Glomerular visceral epithelial cell (primary cell): ENCODE measurements around the gene PHKB.

Source experiments
- DNase-seq: peaks from one replicate; pipeline ENCODE4 v3.0.0-alpha.2; 2016; ENCODE audit errors: extremely low spot score

PHKB gene

DNA sequence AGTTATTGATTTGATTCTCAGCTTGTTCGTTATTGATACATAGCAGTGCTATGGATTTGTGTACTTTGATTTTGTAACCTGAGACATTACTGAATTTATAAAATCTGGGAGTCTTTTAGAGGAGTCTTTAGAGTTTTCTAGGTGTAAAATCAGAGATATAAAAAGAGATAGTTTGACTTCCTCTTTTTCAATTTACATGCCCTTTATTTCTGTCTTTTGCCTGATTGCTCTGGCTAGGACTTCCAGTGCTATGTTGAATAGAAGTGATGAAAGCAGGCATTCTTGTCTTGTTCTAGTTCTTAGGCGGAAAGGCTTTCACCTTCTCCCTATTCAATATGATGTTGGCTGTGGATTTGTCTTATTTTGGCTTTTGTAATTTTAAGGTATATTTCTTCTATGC lies 106.2 kb downstream of the PHKB start:
- no peak for DNase-seq

DNA sequence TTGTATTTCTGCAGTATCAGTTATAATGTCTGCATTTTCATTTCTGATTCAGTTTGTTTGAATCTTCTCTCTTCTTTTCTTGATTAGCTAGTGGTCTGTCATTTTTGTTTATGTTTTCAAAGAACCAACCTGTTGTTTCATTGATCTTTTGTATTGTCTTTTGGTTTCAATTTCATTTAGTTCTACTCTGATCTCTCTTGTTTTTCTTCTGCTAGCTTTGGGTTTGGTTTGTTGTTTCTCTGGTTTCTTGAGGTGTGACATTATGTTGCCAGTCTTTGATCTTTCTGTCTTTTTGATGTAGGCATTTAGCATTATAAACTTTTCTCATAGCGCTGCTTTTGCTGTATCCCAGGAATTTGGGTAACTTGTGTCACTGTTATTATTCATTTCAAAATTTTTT lies 107.2 kb downstream of the PHKB start:
- DNase-seq: no peak

DNA sequence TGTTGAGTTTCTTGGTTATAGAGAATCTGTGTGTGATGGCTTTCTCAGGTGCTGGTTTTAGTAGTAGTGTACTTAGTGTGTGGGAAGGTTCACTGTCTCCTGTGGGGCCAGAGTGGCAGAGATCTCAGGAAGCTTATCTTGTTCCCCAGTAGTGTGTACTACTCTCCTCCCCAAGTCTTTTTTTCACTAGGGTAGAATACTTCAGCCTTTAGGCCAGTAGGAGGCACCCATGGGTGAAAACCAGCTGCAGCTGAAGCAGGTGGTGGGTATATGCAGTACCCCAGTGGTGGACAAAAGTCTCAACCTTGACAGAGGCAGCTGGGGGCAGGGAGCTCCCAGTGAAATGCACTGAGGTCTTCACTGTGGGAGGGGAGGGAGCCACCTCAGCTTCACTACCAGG lies 109.9 kb downstream of the PHKB start:
- no peak for DNase-seq

DNA sequence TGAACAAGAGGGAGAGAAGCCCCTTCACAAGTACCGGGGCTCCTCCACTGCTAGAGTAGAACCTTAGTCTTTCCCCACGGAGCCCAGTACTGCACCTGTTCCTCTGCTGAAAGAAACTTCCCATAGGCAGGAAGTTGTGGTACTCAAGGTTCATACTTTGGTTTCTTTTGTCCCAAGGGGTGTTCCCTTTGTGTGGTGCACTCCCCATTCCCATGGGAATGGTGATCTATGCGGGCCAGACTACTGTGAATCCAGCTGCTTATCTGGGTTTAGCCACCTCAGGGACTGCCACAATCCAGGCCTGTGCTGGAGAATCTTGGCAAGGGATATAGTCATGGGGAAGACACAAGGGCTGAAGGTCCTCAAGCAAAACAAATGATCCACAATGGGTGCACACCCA lies 110.6 kb downstream of the PHKB start:
- no peak for DNase-seq

DNA sequence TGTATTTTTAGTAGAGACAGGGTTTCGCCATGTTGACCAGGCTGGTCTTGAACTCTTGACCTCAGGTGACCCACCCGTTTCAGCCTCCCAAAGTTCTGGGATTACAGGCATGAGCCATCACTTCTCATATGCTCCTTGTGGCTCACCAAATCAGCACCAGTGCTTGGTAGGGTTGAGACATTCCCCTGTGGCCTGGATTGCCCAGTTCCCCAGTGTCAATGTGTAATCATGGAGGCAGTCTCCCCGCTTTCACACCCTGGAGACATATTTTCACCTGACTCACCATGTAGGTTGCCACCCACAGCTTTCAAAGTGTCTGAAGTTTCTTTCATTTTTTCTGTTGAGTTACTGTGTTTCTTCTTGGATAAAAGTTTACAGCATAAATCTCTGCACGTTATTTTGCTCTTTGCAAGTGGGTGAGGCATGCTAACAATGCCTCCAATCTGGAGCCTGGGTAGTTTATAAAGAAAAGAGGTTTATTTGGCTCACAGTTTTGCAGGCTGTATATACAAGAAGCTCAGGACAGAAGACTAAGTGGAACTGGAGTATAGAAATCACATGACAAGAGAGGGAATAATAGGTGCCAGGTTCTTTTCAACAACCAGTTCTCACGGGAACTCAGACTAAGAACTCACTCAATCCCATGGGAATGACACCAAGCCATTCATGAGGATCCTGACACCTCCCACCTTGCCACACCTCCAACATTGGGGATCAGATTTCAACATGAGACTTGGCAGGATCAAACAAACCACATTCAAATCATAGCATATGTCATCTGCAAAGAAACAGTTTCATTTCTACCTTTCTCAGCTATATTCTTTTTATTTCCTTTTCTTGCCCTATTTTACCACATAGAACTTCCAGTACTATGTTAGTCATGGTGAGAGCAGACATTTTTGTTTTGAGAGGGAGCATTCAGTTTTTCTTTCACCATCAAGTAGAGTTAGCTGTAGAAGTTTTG lies 113.2 kb downstream of the PHKB start:
- DNase-seq: peak; percentile 65

DNA sequence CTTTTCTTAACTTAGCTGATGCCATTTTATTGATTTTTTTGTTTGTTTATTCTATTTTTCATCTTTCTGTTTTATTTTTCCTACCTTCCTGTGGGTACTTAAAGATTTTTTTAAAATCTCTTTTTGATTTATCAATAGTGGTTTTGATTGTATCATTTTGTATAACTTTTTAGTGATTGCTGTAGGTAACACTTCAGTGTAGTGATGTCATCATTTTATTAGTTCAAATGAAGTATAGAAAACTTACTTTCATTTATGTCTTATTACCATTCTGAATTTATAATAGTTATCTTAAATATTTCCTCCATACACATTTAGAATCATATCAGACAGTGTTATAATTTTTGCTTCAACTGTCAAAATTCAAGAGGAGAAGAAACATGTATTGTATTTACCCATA lies 115.9 kb downstream of the PHKB start:
- no peak for DNase-seq

DNA sequence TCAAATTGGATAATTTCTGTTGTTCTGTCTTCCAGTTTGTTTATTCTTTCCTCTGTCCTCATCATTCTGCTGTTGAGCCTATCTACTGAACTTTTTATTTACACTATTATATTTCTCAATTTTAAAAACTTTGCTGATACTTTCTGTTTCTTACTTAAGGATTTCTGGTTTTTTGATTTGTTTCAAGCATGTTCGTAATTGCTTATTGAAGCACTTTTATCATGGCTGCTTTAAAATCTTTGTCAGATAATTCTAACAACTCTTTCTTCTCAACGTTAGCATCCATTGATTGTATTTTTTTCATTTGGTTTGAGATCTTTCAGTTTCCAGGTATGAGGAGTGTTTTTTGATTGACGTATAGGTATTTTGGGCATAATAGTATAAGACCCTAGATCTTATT lies 116.9 kb downstream of the PHKB start:
- no peak for DNase-seq

DNA sequence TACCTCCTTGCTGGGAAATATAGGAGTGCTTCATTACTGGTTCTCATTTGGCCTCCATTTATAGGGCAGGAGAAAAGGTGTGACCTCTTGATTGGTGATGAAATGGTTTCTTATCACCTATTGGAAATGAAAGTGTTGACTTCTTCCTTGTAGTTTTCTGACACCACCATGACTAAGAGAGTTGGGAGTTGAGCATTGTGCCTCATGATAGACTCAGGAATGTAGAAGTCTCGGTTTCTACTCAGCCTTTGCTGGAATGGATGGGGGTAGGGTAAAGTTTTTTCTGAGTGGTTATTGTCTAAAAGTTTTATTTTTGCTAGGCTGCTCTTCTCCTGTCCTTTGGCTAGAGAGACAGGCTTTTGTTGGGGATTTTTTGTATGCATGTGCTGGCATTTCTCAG lies 117.4 kb downstream of the PHKB start:
- no peak for DNase-seq

DNA sequence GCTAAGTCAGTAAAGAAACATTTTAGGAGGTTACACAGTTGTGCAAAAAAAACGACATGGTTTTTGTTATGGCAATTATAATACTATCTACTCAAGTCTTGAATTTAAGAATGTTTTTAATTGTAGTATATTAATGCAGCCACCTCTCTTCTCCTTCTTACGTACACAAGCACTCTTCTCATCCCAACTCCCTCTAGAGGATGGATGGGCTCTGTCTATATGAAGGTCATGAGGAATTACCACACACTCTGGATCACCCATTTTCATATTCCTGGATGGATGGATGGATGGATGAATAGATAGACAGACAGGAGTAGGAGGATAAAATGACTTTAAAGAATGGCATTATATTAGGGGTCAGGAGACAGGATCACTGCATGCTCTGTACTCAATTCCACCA lies 120.0 kb downstream of the PHKB start:
- no peak for DNase-seq

DNA sequence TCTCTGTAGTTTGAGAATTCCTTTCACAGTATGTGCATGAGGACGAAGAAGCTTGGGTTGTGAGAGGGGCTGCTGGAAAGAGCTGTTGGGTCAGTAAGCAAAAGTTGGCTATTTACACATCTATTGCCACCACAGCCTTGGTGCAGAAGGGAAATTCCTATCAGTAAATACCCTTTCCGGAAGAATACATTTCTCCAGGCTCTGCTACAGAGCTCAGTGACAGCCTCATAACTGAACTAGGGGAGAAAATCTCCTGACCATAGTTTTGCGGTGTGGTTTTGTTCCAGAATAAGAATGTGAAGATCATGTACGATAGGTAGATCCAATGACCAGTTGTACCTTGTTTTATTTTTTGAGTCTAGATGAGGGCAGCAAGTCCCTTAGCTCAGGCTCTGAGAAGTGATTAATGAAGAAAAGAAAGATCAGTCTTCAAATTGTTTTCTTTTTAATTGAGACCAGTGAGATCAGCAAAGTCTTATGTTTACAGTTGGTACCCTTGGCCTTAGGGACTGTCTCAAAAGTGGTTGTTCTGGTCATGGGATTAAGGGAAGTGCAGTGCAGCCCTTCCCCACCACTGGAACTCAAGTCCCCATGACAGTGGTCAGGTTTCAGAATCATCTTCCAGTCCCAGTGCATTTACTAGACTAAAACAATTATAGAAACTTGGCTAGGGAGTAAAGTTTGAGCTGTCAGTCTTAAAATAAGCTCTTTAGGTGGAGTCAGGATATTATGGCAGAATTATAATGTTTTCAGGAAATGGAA lies 123.5 kb downstream of the PHKB start:
- no peak for DNase-seq

DNA sequence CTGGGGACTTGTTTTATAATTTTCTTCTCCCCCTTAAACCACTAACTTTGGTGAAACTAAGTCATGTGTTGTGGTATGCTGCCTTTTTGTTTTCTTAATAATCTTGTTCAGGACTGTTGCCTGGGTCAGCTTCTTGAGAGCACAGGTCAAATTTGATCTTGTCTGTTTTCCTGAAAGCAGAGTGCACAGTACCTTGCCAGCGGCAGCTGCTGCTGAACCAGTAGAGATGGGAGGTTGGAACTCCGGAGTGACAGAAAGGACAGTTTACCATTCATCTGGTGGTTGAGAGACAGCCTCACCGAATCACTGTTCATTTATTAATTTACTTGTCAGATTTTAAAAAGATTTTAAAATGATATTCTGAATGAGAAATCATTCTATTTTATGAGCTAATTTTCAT lies 125.0 kb downstream of the PHKB start:
- DNase-seq: no peak

DNA sequence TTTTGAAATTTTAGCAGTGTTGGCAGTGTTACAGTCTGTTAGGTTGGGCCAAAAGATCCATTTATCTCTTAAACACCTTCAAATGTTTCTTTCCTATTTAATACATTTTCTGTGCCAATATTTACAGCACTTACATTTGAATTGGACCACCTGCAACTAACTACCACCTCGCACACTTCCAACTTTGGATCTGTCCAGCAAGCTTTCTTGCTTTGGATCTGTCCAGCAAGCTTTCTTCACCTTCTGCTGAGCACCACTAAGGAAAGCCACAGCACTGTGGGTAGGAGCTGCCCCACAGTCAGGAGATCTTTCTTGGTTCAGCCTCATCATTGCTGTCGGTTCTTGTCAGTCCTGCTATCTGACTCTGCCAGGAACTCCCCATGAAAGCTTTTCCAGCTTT lies 129.3 kb downstream of the PHKB start:
- DNase-seq: no peak

DNA sequence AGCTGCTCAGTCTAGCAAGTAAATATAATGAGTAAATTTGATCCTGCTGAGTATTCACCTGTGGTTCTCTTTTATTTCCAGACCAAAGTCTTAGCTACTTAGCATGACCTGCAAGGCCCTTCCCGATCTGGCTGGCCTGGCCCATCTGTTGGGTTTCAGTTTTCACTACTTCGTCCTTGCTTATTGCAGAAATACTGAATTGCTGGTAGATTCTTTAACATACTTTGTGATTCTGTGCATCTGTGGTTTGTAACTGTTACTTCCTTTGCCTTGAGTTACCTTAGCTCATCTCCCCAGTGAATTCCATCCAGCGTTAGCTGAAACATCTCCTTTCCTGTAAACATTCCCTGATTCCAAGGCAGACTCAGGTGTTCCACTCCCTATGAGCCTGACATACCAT lies 131.1 kb downstream of the PHKB start:
- no peak for DNase-seq

DNA sequence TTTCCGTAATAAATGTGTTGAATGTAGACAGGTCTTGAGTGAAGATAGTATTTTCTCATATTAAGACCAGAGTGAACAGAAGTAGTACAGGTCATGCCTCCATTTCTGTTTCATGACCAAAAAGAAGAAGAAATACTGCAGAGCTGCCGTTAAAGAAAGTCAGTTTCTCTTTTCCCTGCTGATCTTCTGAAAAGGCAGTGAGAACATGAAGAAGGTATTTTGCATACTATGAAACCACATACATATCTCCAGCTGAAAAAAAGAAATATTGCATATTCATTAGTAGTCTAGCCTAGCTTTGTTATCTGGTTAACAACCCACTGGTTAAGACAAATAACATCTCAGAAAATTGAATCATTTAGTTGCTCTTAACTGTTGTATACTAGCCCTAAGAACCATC lies 138.4 kb downstream of the PHKB start:
- no peak for DNase-seq

DNA sequence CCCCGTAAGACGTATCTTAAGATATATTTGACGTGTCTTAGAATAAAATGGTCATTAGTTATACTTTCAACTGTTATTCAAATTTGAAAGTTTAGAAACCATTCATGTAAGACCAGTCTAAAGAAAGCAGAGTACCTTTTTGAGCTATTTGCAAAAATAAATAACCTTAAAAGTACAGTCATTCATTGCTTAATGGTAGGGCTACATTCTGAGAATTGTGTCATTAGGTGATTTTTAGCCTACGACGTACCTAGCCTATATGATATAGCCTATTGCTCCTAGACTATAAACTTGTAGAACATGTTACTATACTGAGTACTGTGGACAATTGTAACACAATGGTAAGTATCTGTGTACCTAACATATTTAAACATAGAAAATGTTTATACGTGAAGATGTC lies 139.2 kb downstream of the PHKB start:
- DNase-seq: no peak

DNA sequence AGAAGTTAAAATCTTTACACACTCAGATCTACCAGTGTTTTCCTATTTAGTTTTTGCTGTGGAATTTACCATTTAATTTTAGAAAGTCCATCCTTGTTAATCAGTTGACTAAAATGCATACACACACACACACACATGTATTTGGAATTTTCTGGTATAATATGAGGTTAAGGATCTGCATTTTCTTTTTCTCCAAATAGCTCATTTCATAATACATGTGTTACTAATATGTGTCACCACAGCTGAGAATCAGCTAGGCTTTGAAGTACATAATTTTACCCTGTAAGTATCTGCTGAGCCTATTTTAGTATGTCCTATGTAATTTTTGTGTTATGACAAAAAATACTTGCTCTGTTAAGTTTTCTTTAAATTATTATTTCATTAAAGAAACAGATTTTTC lies 143.2 kb downstream of the PHKB start:
- no peak for DNase-seq

DNA sequence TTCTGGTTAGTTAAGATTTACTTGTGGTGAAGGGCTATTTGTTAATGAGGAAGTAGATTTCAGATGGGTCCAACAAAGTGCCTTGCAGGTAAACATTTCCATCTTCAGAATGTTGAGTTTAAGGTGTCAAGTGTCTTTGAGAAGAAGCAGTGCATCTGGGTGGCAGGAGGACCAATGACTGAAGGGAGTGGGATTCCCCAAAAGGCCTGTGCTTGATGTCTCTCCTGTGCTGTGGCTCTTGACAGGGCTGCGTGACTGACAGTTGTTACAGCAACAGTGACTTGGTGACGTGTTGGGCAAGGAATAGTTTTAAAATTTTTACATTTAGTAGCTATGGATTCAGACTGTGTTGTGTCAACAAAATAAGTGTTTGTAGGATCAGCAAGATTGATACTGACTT lies 149.9 kb downstream of the PHKB start:
- DNase-seq: no peak

DNA sequence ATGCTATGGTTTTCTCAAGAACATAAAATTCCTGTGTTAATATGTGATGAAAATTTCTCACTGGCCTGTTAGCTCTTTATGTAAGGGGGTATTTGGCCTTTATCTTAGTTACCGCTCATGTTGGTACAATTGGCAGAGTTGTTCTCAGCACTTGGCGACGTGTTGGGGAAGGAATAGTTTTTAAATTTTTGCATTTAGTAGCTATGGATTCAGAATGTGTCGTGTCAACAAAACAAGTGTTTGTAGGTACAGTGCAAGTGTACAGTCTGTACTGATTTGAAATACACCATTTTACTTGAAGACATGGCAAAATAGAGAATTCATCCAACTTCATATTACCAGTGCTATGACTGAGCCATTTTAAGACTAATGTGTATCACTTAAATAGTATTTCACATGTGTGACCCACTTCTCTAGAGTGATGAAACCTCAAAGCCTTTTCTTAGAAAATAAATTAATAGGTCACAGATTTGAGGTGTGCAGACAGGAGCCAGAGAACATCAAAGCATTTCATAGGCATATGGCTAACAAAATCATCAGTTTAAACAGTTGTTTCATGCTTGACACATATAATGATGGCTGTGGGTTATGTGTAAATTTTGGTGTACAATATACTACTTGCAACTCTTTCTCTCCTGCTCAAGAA lies 150.8 kb downstream of the PHKB start:
- no peak for DNase-seq

DNA sequence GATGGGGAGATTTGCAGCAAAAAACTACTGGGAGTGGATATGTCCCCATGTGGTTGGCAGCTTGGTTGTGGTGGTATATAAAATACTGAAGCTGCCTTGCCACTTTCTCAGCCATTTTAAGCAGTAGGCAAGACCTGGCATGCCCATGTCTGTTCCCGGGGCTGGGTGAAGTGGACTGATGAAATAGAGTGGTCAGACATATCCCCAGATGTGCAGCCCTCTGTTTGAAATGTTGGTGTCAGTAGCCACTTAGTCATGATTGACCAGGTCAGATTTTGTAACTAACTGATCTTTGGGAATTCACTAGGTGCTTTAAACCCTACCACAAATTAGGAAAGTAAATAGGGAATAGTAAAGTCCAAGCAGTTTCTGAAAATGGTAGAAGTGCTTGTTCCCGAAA lies 151.6 kb downstream of the PHKB start:
- peak; percentile 4 for DNase-seq

DNA sequence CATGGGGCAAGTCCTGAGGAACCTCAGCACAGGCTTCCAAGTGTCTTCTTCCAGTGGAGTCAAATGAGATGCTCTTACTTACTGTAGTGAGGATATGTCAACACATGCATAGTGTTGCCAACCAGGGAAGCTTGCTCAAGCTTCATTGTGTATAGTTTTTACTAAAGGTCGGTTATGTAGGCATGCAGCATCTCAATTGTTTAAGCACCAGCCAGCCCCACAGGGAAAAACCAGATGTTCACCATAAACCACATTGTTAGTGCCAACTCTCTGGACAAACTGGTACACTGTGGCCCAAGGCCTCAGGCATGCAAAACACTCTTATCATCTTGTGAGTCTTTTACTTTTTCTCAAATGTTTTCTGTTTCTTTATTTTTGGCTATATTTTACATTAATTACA lies 152.1 kb downstream of the PHKB start:
- no peak for DNase-seq

DNA sequence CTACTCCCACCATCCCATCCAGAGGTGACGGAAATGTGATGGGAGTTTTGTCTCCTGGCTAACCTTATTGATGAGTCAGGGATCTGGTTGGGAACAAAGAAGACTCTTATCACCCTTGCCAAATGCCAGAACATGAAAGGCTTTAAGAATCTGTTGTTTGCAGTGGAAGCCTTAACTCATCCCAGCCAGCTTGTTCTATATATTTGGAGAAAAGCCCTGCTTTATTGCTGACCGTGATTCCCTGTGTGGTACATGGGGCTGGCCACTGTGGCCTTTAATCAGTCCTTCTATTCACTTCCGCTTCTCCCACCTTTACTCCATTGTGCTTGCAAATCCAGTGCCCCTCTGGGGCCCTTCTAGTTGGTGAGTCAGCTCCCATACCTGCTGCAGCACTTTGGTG lies 156.6 kb downstream of the PHKB start:
- no peak for DNase-seq

DNA sequence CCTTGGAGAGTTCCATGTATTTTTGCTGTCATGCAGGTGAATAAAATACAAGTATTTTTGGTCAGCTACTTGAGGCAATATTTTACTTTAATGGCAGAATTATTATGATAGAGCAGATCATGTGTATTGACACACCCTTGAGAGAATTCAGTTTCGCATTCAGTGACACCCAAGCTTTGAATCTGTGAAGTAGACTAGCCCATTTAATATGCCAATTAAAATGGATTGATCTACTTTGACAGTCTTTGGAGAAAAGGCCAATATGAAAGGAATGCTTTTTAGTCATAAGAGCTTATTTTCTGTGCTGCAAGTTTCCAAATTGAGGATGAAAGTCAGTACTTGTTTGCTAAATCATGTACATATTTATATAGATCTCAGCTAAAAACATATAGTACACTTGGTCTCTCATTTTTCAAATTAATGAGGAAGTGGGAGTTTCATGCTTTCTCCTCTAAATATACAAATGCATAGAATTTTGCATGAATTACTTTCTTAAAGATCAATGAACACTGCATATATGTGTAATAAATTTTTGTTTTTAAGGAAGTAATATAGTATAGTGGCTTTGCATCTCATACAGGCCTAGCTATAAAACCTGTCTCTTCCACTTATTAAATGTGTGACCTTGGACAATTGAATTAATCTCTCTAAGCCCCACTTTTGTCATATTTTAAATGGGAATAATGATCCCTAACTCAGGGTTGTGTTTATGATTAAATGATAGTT lies 161.5 kb downstream of the PHKB start:
- no peak for DNase-seq
